DND-41 (cell line): ENCODE results near the gene SCRN2.

Experiments used
- CTCF ChIP-seq: IDR thresholded peaks from 2 replicates; pipeline ENCODE4 v1.5.1; 2012; ENCODE audit warnings: borderline replicate concordance, low read length, moderate library complexity, mild to moderate bottlenecking; ENCODE audit not compliant: poor library complexity, severe bottlenecking; ENCODE audit errors: extremely low read depth
- EZH2 ChIP-seq: IDR thresholded peaks from 3 replicates; pipeline ENCODE4 v1.6.1; 2012; ENCODE audit warnings: borderline replicate concordance, low read depth, mild to moderate bottlenecking, moderate library complexity, low read length, inconsistent platforms; ENCODE audit not compliant: severe bottlenecking

GRCh38 chr17:47812146-47812920, 28.7 kb downstream of the SCRN2 start:
- no peak for TF ChIP-seq CTCF
- no peak for TF ChIP-seq EZH2
